HG03565 (cell line): Measurements from ENCODE around the gene C8G.

ENCODE experiments used
- ATAC-seq: cut with Tn5 transposase; IDR thresholded peaks from one replicate; pipeline ENCODE4 v1.9.1; 2021; ENCODE audit warnings: mild to moderate bottlenecking, moderate library complexity; ENCODE audit not compliant: unreplicated experiment

C8G gene

GRCh38 chr9:136944519-136945332 is at the start of gene C8G, which contains the start of gene FBXW5:
Gene C8G, plus strand, starts transcription at chr9:136945243. Its CDS starts 78 bp downstream, at chr9:136945321.
Gene FBXW5, minus strand, starts transcription at chr9:136944738. Its CDS starts 655 bp downstream, at chr9:136944083.
- peak; percentile 75 for ATAC-seq

- ATAC-seq = no peak
These were observed 49.0 kb upstream of the C8G start for GRCh38 chr9:136896027-136896426.

GRCh38 chr9:136898483-136899100 is 46.5 kb upstream of the C8G start:
- ATAC-seq = no peak

GRCh38 chr9:136899196-136899595 is 45.8 kb upstream of the C8G start:
- ATAC-seq = no peak

- no peak for ATAC-seq
These were observed 44.5 kb upstream of the C8G start for GRCh38 chr9:136900556-136900955.

- no peak for ATAC-seq
These were observed 44.0 kb upstream of the C8G start for GRCh38 chr9:136900988-136901515.

- ATAC-seq = peak; percentile 46
These were observed 43.4 kb upstream of the C8G start for GRCh38 chr9:136901516-136902258.

GRCh38 chr9:136902259-136902821 is 42.7 kb upstream of the C8G start:
- peak; percentile 42 for ATAC-seq

GRCh38 chr9:136903041-136903554 is 41.9 kb upstream of the C8G start:
- ATAC-seq = no peak

- no peak for ATAC-seq
These were observed 38.8 kb upstream of the C8G start for GRCh38 chr9:136906266-136906665.

- no peak for ATAC-seq
These were observed 37.8 kb upstream of the C8G start for GRCh38 chr9:136907011-136907914.

GRCh38 chr9:136910197-136910900 is 34.7 kb upstream of the C8G start:
- ATAC-seq = no peak

GRCh38 chr9:136910901-136911245 is 34.2 kb upstream of the C8G start:
- ATAC-seq = no peak

- ATAC-seq = no peak
These were observed 31.2 kb upstream of the C8G start for GRCh38 chr9:136913701-136914438.

- ATAC-seq = no peak
These were observed 29.3 kb upstream of the C8G start for GRCh38 chr9:136915632-136916329.

- no peak for ATAC-seq
These were observed 28.5 kb upstream of the C8G start for GRCh38 chr9:136916330-136917184.

GRCh38 chr9:136917902-136918301 is 27.1 kb upstream of the C8G start:
- ATAC-seq = no peak
